GM12873 (cell line): ENCODE results near the gene SEPTIN7.

ENCODE experiments used
- CTCF ChIP-seq: IDR thresholded peaks from 2 replicates; pipeline ENCODE4 v1.5.1; 2012; ENCODE audit warnings: low read depth, mild to moderate bottlenecking, moderate library complexity, low read length, control low read depth; ENCODE audit not compliant: insufficient read depth; ENCODE audit errors: missing control alignments

SEPTIN7 gene

GRCh38 chr7:35804231-35804970 lies 3.5 kb downstream of the SEPTIN7 start:
- TF ChIP-seq CTCF: no peak

GRCh38 chr7:35805876-35806275 lies 5.0 kb downstream of the SEPTIN7 start:
- TF ChIP-seq CTCF: no peak

GRCh38 chr7:35816514-35816913 lies 15.7 kb downstream of the SEPTIN7 start:
- no peak for TF ChIP-seq CTCF

- no peak for TF ChIP-seq CTCF
Measured at GRCh38 chr7:35817181-35817580, 16.3 kb downstream of the SEPTIN7 start.

- TF ChIP-seq CTCF: no peak
Measured at GRCh38 chr7:35817930-35818329, 17.1 kb downstream of the SEPTIN7 start.

GRCh38 chr7:35818513-35818912 lies 17.7 kb downstream of the SEPTIN7 start:
- TF ChIP-seq CTCF: no peak

- no peak for TF ChIP-seq CTCF
Measured at GRCh38 chr7:35819310-35819709, 18.5 kb downstream of the SEPTIN7 start.
